GM21737 (cell line): Measurements from ENCODE around the gene PRKCI.
"Not testable (repeated sequence)": the region's sequence is repeated elsewhere in the genome, so short reads cannot be mapped to it uniquely, and the experiment has no call there.

Source experiments
- ATAC-seq: cut with Tn5 transposase; IDR thresholded peaks from one replicate; pipeline ENCODE4 v1.9.1; 2021; ENCODE audit warnings: mild to moderate bottlenecking, moderate library complexity; ENCODE audit not compliant: unreplicated experiment

The PRKCI gene

DNA sequence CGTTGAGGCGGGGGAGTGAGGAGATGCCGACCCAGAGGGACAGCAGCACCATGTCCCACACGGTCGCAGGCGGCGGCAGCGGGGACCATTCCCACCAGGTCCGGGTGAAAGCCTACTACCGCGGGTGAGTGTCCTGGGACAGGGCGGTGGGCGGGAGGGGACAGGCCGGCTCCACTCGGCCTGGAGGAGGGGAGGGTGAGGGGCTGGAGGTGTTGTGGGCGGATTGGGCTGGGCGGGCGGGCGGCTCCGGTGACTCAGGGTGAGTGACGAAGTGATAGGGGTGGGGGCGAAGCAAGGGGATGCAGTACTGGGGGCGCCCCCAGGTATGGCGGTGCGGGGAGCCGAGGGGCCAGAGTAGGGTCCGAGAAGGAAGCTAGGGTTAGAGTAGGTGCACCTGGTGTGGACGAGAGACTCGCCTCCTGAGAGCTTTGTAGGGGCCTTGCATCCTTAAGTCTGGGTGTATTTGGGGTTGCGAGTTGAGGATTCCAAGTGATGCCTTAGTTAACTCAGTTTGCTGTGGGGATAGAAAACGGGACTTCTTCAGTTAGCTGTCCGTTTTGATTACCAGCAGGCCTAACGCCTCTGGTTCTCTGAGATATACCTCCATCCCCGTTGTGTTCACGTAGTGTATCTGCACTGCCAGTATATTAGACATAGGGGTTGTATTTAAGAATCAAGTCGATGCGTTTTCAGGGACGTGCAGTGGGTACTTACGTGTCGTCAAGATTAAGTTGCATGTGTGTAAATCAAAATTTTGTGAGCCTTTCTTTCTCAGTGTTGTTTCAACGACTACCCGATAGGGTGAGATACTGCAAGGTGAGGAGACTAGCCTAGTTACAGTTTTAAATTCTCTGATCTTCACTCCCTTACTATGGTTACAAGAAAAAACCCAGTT, 670 bp downstream of the PRKCI start:
- ATAC-seq: peak; percentile 31

DNA sequence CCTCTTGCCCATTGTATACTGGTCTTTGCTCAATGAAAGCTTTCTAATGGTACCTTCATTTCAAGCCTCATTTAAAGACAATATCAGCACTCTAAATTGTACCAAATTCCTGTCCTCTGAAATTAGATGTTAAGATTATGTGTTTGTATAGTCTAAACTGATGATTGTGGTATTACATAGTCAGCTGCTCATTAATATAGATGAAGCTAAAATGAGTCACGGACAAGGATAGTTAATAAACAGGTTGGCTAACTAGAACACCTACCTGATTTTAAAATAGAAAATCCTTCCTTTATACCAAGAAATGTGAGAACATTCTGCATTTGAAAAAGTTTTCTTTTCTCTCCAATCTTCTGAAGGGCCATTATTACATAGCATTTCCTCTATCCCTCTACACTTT, 2.9 kb downstream of the PRKCI start:
- ATAC-seq: no peak

DNA sequence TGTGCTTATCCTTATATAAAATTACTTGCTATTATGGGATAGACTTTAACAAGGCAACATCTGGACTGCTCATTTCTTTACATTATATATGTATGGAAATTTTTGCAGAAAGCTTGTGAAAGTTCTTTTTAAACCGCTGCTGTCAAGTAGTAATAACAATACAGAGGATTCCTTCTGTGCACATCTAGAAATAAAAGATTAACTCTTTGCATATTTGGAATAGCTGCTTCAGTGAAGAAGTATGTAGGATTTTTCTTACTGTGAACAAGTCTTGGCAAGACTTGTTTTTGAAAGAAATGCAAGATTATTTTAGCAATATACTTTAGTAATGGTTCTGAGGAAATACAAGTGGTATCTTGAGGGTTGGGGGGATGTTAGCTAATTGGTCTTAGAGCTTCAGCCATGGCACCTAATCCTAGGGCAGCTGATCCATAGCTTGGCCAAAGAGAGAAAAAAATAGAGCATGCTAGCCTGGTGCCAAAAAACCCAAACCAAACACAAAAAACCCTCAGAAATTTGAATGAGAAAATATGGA, 4.3 kb downstream of the PRKCI start:
- ATAC-seq: no peak

DNA sequence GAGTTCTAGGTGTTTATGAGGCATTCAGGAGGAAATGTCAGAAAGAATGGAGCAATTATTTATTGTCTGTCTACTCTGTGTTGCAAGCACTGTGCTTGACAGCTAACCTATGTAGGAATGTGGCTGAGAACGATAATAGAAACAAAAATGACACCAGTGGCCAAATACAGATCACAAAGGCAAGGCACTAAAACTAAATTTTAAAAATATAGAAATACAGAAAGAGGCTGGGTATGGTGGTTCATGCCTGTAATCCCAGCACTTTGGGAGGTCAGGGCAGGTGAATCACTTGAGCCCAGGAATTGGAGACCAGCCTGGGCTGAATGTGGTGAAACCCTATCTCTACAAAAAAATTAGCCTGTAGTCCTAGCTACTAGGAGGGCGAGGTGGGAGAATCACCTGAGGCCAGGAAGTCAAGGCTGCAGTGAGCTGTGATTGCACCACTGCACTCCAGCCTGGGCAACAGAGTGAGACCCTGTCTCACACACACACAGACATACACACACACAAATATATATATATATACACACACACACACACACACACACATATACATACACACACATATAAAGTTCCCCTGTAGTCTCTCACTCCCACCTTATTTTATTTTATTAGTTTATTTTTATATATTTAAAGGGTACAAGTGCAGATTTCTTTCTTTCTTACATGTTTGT, 6.0 kb downstream of the PRKCI start:
- ATAC-seq: no peak

DNA sequence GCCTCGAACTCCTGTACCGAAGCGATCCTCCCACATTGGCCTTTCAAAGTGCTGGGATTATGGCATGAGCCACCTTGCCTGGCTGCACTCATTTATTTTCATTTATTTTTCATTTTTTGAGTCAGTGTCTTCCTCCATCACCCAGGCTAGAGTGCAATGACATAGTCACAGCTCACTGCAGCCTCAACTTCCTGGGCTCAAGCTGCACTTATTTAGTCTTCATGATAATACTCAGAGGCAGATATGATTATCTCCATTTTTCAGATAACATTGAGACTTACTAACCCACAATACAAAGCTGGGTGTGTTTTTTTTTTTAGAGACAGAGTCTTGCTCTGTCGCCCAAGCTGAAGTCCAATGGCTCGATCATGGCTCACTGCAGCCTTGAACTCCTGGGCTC, 10.0 kb downstream of the PRKCI start:
- no peak for ATAC-seq

DNA sequence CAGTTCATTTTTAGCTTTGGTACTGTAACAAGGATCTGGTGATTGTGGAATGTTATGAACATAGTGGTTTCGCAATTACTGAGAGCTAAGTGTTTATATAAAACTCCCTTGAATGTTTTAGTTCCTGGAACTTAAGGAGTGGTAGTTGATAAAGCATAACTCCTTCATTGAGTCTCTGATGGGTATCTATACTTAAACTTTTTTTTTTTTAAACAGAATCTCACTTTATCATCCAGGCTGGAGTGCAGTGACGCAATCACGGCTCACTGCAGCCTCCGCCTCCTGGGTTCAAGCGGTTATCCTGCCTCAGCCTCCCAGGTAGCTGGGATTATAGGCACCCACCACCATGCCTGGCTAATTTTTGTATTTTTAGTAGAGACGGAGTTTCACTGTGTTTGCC, 11.3 kb downstream of the PRKCI start:
- ATAC-seq: no peak

DNA sequence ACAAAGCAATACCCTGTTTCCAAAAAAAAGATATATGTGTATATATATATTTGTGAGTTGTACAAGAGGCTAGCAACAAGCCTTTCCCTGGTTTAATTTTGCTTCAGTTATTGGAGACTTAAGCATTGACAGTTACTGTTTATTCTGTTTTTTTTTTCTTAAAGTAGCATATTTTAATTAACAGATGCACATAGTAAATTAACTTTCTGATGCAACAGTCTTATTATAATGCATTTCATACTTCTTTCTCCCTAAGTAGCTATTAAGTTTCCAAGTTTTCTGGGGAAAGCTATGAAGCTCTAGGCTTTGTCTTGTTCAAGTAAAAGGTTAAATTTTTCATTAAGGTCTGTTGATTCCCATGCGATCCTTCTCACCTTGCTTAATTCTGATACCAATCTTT, 17.9 kb downstream of the PRKCI start:
- ATAC-seq: no peak

DNA sequence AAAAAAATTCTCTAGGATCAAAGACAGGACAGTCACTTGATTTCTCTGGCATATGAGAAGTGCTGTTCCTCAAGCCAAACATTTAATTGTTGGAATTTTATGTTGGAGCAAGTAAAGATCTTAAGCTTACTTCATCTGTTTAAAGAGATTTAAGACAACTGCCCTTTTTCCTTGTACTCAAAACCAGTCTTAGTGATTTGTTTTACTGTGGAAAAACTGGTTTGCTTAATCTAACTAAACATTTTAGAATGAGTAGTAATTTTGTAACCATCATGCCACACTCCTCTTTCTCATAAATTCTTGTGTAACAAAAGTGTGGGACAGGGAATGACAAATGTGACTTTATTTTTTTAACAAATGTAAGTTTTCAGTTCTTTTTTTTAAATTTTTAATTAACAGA, 18.4 kb downstream of the PRKCI start:
- ATAC-seq: no peak

DNA sequence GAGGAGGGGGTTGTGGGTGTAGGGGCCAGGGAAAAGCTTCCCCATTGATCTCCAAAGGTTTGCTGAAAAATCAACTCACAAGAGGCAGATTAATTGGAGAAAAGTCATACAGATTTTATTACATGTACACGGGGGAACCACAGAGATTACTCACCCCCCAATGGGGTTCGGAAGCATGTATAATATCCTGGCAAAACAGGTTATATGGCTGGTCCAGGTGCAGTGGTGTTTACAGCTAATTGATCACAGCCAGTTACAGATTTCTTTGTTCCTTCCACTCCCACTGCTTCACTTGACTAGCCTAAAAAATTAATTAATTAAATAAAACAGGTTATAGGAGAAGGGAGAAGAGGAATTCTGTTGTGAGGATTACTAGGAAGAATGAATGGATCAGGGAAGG, 22.4 kb downstream of the PRKCI start:
- ATAC-seq: no peak

DNA sequence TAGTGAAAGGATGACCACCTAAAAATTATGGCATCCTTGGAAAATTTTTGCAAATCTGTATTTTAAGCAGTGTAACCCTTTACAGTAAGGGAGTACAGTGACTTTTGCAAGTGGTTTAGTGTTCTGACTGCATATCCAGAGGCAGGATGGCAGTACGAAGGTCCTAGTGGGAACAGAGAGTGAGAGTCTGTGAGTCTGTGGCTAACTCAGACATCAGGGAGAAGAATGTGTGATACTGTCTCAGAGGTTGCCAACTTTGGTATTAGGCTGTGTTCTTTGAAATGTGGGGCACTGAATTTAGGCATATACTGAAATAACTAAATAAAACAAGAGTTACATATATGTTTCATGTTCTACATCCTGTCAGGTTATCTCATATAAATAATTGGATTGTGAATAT, 25.7 kb downstream of the PRKCI start:
- no peak for ATAC-seq

DNA sequence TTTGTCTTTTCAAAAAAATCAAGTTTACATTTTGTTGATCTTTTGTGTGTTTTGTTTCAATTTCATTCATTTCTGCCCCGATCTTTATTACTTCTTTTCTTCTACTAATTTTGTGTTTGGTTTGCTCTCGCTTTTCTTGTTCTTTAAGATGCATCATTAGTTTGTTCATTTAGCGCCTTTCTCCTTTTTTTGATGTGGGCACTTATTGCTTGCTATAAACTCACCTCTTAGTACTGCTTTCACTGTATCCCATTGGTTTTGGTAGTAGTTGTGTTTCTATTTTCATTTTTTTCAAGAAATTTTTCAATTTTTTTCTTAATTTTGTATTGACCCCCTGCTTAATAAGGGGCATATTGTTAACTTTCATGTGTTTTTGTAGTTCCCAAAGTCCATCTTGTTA, 34.4 kb downstream of the PRKCI start:
- ATAC-seq: no peak

DNA sequence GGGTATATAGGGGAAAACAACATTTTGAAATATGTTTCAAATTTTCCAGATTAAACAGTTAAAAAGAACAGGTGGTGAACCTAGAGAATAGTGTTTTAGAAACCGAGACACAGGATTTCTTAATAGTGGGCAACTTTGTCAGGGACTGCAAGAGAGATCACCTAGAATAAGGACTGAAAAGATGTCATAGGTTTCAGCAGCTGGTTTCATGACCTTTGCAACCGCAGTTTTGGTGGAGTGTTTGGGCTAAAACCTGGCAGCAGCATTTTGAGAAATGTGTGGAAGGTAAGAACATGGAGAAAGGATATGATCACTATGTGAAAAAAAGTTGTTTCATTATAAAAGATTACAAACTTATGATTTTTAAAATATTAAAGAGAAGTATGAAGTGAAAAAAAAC, 34.9 kb downstream of the PRKCI start:
- ATAC-seq: peak; percentile 71

DNA sequence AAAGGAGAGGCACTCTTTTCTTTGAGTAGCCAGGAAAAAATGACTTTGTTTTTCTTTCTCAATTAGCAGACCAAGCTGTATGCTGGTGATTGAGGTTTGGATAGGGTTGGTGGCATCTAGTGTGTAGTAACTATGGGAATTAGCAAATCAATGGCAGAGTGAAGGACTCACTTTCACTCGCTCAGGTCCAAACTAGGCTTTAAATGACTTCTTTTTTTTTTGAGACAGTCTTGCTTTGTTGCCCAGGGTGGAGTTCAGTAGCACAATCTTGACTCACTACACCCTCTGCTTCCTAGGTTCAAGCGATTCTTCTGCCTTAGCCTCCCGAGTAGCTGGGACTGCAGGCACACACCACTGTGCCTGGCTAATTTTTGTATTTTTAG, 35.9 kb downstream of the PRKCI start:
- ATAC-seq: no peak

DNA sequence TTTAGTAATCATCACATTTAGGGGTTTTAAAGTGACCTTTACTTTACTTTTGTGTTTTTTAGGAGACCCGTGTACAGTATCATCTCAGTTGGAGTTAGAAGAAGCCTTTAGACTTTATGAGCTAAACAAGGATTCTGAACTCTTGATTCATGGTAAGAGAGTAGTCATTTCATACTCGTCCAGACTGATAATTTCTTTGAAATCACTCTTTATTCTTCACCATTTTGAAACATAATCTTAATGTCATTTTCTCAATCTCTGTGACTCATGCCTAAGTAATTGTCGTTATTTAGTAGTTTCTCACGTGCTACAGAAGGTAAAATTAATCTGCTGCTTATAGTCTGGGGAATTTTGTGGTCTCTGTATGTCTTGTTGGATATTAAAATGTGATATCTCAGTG, 37.7 kb downstream of the PRKCI start:
- no peak for ATAC-seq

DNA sequence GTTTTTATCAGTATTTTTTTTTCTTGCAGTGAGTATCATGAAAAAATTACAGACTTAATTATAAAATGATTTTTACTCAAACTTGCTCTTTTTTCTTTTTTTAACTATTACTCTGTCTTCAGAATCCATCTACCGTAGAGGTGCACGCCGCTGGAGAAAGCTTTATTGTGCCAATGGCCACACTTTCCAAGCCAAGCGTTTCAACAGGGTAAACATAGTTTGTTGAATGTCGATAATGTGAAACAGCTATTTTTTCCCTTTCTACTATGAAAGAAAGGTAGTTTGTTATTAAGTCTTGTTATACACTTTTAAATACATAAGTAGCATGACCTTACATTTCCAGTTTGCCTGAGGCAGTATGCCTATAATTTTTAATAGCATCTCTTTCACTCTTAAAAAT, 45.6 kb downstream of the PRKCI start:
- no peak for ATAC-seq

DNA sequence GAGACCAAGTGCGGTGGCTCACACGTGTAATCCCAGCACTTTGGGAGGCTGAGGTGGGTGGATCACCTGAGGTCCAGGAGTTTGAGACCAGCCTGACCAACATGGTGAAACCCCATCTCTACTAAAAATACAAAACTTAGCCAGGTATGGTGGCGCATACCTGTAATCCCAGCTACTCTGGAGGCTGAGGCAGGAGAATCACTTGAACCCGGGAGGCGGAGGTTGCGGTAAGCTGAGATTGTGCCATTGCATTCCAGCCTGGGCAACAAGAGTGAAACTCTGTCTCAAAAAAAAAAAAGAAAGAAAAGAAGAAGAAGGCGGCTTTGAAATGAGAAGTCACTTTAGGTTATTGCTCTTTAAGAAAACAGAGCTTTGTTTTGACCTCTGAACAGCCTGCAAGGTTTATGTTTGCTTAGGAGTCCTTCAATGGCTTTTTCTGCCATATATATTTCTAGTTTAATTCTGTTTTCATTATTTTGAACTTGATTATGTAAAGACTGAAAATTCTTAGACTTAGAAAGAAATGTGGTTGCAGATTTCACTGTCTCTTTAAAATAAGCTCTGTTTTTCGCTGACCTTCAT, 47.5 kb downstream of the PRKCI start:
- not testable (repeated sequence) for ATAC-seq

DNA sequence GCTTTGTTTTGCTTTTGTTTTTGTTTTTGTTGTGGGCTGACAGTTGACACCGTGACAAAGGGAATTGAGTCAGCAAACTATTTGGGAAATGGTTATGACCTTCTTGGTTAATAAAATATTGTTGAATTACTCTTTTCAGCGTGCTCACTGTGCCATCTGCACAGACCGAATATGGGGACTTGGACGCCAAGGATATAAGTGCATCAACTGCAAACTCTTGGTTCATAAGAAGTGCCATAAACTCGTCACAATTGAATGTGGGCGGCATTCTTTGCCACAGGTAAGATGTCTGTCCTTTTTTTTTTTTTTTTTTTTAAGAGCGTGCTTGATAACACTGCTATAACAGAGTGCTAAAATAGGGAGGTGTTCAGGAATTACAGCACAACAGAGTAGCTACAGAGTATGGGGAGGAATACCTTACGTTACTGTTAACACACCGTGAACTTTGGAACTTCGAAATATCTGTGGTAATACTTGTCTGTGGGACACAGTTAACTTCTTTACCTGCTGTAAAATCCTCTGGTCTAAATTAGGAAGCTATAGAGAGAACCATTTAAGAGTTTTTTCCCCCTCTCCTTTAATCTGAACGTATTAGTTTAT, 48.2 kb downstream of the PRKCI start:
- ATAC-seq: no peak

DNA sequence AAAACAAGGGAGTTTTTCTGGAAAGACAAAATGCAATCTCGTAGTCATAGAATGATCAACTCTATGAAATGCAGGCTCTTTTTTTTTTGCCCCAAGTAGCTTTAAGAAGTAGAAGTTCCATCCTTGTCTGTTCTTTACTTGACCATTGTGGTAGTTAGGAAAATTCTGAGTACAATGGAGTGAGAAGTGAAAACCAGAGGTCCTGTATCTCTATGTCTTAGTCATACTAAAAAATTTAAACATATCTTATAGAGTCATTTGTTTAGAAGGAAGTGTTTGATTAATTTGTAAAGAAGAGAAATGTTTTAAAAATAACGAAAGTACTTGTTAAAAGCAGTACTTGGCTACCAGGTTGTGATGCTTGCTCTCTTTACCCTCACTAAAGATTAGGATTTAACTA, 52.4 kb downstream of the PRKCI start:
- ATAC-seq: no peak

DNA sequence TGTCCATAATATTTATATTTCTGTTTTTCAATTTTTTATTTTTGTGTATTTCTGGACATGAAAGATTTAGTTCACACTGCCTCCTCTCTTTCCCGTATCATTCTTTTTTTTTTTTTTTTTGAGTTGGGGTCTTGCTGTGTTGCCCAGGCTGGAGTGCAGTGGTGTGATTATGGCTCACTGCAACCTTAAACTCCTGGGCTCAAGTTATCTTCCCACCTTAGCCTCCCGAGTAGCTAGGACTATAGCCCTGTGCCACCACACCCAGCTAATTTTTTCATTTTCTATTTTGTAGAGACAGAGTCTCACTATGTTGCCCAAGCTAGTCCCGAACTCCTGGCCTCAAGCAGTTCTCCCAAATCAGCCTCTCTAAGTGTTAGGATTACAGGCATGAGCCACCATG, 53.6 kb downstream of the PRKCI start:
- no peak for ATAC-seq

DNA sequence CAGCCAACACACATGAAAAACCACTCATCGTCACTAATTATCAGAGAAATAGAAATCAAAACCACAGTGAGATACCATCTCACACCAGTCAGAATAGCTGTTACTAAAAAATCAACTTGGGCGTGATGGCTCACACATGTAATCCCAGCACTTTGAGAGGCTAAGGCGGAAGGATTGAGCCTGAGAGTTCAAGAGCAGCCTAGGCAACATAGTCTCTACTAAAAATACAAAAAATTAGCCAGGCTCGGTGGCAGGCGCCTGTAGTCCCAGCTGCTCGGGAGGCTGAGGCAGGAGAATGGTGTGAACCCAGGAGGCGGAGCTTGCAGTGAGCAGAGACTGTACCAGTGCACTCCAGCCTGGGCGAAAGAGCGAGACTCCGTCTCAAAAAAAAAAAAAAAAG, 55.1 kb downstream of the PRKCI start:
- not testable (repeated sequence) for ATAC-seq

DNA sequence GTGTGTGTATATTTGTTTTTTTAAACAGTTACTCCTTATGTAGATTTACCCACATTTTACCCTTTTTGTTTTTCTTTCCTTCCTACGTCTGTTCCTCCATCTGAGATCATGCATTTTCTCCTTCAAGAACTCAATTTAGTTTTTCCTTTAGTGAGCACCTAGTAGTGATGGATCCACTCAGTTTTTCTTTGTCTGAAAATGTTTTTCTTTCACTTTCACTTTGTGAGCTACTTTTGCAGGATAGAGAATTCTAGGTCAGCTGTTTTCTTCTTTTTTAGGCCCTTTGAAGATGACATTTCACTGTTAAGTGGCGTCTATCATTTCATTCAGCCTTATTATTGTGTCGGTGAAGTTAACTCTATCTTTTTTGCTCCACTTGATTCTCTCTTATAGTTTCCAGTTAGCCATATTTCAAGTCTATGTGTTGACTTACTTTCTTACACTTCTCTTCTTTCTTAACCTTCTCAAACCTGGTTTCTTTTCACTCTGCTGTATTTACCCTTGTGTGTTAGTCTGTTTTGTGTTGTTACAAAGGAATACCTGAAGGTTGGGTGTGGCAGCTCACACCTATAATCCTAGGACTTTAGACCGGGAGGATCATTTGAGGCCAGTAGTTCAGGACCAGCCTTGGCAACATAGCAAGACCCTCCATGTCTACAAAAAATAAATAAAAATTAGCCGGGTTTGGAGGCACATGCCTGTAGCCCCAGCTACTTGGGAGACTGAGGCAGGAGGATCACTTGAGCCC, 55.8 kb downstream of the PRKCI start:
- no peak for ATAC-seq
